H1 (cell line): ENCODE measurements around the gene PTK6. TPM values are rescaled to one million over a fixed set of nuclear protein-coding genes. Genes with fewer than 3 reads are reported as not detected.

Experiments
- CTCF ChIA-PET: fragments of 300-600 bp; sonication (Branson Sonifier 250); formaldehyde crosslinking; loops from one replicate; lab custom pipeline; 2021; ENCODE audit not compliant: partially characterized antibody; lab: Charles Lee
- POLR2A ChIA-PET: fragments of 300-600 bp; sonication (Branson Sonifier 250); formaldehyde crosslinking; loops from one replicate; lab custom pipeline; 2021; ENCODE audit warnings: inconsistent platforms; ENCODE audit not compliant: partially characterized antibody; lab: Charles Lee
- DNase-seq, 2 experiments: peaks; one replicate each; pipeline versions ENCODE4 v3.0.0 to v3.0.0-alpha.2; 2010 to 2022; ENCODE audit warnings: low spot score in 2 of 2, low read depth in 1 of 2, mixed read lengths in 1 of 2
- FAIRE-seq: peaks from 2 replicates; lab custom pipeline; 2011; peaks lifted over from hg19 to GRCh38; lab: Jason Lieb, UNC
- H2AFZ ChIP-seq: 2 replicates; pipeline ENCODE4 v1.8.1; 2012; ENCODE audit warnings: low read length, inconsistent platforms
- H2AK5ac ChIP-seq: 2 replicates; pipeline ENCODE4 v1.6.1; 2013; ENCODE audit warnings: low read depth, low read length
- H2BK120ac ChIP-seq: replicated peaks from 2 replicates; pipeline ENCODE3; 2013; ENCODE audit warnings: low read depth, low read length, inconsistent platforms
- H2BK12ac ChIP-seq: 2 replicates; pipeline ENCODE4 v1.6.1; 2013; ENCODE audit warnings: low read depth, low read length
- H2BK15ac ChIP-seq: 2 replicates; pipeline ENCODE4 v1.6.1; 2013; ENCODE audit warnings: low read length
- H2BK20ac ChIP-seq: 2 replicates; pipeline ENCODE4 v1.6.1; 2013; ENCODE audit warnings: low read length
- H2BK5ac ChIP-seq: 2 replicates; pipeline ENCODE4 v1.6.1; 2013; ENCODE audit warnings: low read depth, low read length
- H3K14ac ChIP-seq: 2 replicates; pipeline ENCODE4 v1.6.1; 2013; ENCODE audit warnings: inconsistent platforms; ENCODE audit not compliant: insufficient read length
- H3K18ac ChIP-seq: 2 replicates; pipeline ENCODE4 v1.6.1; 2013; ENCODE audit warnings: low read length; ENCODE audit errors: extremely low read depth
- H3K23ac ChIP-seq: 2 replicates; pipeline ENCODE4 v1.6.1; 2013; ENCODE audit warnings: inconsistent platforms; ENCODE audit not compliant: insufficient read length
- H3K23me2 ChIP-seq: 2 replicates; pipeline ENCODE4 v1.6.1; 2013; ENCODE audit warnings: low read depth, low read length
- H3K27ac ChIP-seq: 2 replicates; pipeline ENCODE4 v1.6.1; 2011; ENCODE audit warnings: low read depth, low read length, inconsistent platforms
- H3K27me3 ChIP-seq, 4 experiments: replicated peaks in 1 of 4; 1 replicate in 1 of 4; 2 replicates in 3 of 4; pipeline versions ENCODE4 v1.6.1 to v1.8.1; 2011 to 2013; ENCODE audit warnings: low read length in 3 of 4, mild to moderate bottlenecking in 3 of 4, inconsistent platforms in 2 of 4, mixed read lengths in 2 of 4, moderate library complexity in 1 of 4; ENCODE audit not compliant: control insufficient read depth in 3 of 4, insufficient read depth in 3 of 4; ENCODE audit errors: extremely low read depth in 1 of 4
- H3K36me3 ChIP-seq, 4 experiments: 2 replicates each; pipeline versions ENCODE4 v1.6.1 to v1.8.1; 2011 to 2013; ENCODE audit warnings: mild to moderate bottlenecking in 4 of 4, low read length in 3 of 4, moderate library complexity in 2 of 4, control low read depth in 1 of 4, inconsistent platforms in 1 of 4; ENCODE audit not compliant: insufficient read depth in 4 of 4, control insufficient read depth in 2 of 4
- H3K4ac ChIP-seq: replicated peaks from 2 replicates; pipeline ENCODE3; 2013; ENCODE audit warnings: low read length, low read depth, mixed read lengths, inconsistent platforms; ENCODE audit not compliant: insufficient read length
- H3K4me1 ChIP-seq, 4 experiments: replicated peaks in 1 of 4; 1 replicate in 1 of 4; 2 replicates in 3 of 4; pipeline versions ENCODE4 v1.6.1 to v1.8.1; 2011 to 2013; ENCODE audit warnings: low read length in 3 of 4, inconsistent platforms in 2 of 4, mixed read lengths in 1 of 4; ENCODE audit not compliant: insufficient read depth in 4 of 4, control insufficient read depth in 3 of 4
- H3K4me2 ChIP-seq, 2 experiments: 2 replicates each; pipeline versions ENCODE4 v1.6.1 to v1.8.1; 2011 to 2013; ENCODE audit warnings: low read depth in 2 of 2, low read length in 2 of 2, control low read depth in 1 of 2, inconsistent platforms in 1 of 2, mild to moderate bottlenecking in 1 of 2; ENCODE audit not compliant: insufficient read depth in 1 of 2
- H3K4me3 ChIP-seq, 4 experiments: fragments of 200-600, 300-600 bp in 1 of 4; sonication (generic), shearing (Covaris generic), sonication (Bioruptor Twin) in 1 of 4; 2 replicates each; pipeline versions ENCODE4 v1.5.1 to v1.8.1; 2011 to 2016; ENCODE audit warnings: low read length in 4 of 4, low read depth in 3 of 4, control low read depth in 2 of 4, inconsistent platforms in 2 of 4, mild to moderate bottlenecking in 2 of 4, mixed read lengths in 1 of 4, moderate library complexity in 1 of 4; ENCODE audit not compliant: insufficient read depth in 2 of 4; ENCODE audit errors: extremely low read depth in 1 of 4
- H3K56ac ChIP-seq: replicated peaks from 2 replicates; pipeline ENCODE3; 2013; ENCODE audit warnings: low read depth, mild to moderate bottlenecking, mixed read lengths, low read length, inconsistent platforms; ENCODE audit not compliant: insufficient read length
- H3K79me1 ChIP-seq: 2 replicates; pipeline ENCODE4 v1.6.1; 2013; ENCODE audit warnings: low read depth, low read length, control low read depth
- H3K79me2 ChIP-seq, 2 experiments: 2 replicates each; pipeline versions ENCODE4 v1.6.1 to v1.8.1; 2012 to 2013; ENCODE audit warnings: low read length in 2 of 2, mild to moderate bottlenecking in 2 of 2, inconsistent platforms in 1 of 2; ENCODE audit not compliant: insufficient read depth in 2 of 2, control insufficient read depth in 1 of 2
- H3K9ac ChIP-seq, 4 experiments: replicated peaks in 1 of 4; 1 replicate in 1 of 4; 2 replicates in 3 of 4; pipeline versions ENCODE4 v1.6.1 to v1.8.1; 2011 to 2013; ENCODE audit warnings: low read depth in 3 of 4, low read length in 3 of 4, control low read depth in 2 of 4, mild to moderate bottlenecking in 2 of 4, moderate library complexity in 2 of 4, inconsistent platforms in 1 of 4; ENCODE audit errors: extremely low read depth in 1 of 4
- H3K9me3 ChIP-seq, 2 experiments: 2 replicates each; pipeline versions ENCODE4 v1.6.1 to v1.8.1; 2012 to 2013; ENCODE audit warnings: mild to moderate bottlenecking in 2 of 2, moderate library complexity in 2 of 2, control low read depth in 1 of 2, inconsistent platforms in 1 of 2, low read depth in 1 of 2, low read length in 1 of 2, mixed read lengths in 1 of 2; ENCODE audit not compliant: insufficient read depth in 2 of 2
- H4K20me1 ChIP-seq, 2 experiments: replicated peaks in 1 of 2; 2 replicates each; pipeline versions ENCODE3 to v1.8.1; 2011 to 2013; ENCODE audit warnings: inconsistent platforms in 2 of 2, low read length in 2 of 2, mild to moderate bottlenecking in 1 of 2; ENCODE audit not compliant: insufficient read depth in 2 of 2, control insufficient read depth in 1 of 2
- H4K5ac ChIP-seq: 2 replicates; pipeline ENCODE4 v1.6.1; 2013; ENCODE audit warnings: low read length, low read depth, mixed read lengths, inconsistent platforms; ENCODE audit not compliant: insufficient read length
- H4K8ac ChIP-seq: 2 replicates; pipeline ENCODE4 v1.8.0; 2013; ENCODE audit warnings: mild to moderate bottlenecking, moderate library complexity, low read length, inconsistent platforms; ENCODE audit not compliant: insufficient read depth; ENCODE audit errors: extremely low read depth
- H4K91ac ChIP-seq: replicated peaks from 2 replicates; pipeline ENCODE3; 2013; ENCODE audit warnings: low read length, mixed read lengths, inconsistent platforms; ENCODE audit not compliant: insufficient read length
- BACH1 ChIP-seq: IDR thresholded peaks from 2 replicates; pipeline ENCODE4 v1.6.1; 2012; ENCODE audit warnings: low read length, improper control_type of control experiment
- BCL11A ChIP-seq, 2 experiments: IDR thresholded peaks; one replicate each; pipeline ENCODE4 v1.6.1; 2011; ENCODE audit warnings: low read depth in 2 of 2, low read length in 2 of 2, mild to moderate bottlenecking in 2 of 2
- CTBP2 ChIP-seq: IDR thresholded peaks from 2 replicates; pipeline ENCODE4 v1.7.0; 2011; ENCODE audit warnings: borderline replicate concordance, mild to moderate bottlenecking, moderate library complexity, mixed read lengths, low read length; ENCODE audit not compliant: insufficient read depth, insufficient read length
- HDAC2 ChIP-seq, 2 experiments: fragments of 300-600 bp in 1 of 2; sonication (generic) in 1 of 2; IDR thresholded peaks; 2 replicates each; pipeline ENCODE4 v1.6.1; 2011 to 2012; ENCODE audit warnings: low read depth in 2 of 2, low read length in 2 of 2, mild to moderate bottlenecking in 2 of 2, moderate library complexity in 2 of 2, borderline replicate concordance in 1 of 2, inconsistent platforms in 1 of 2
- NANOG ChIP-seq: IDR thresholded peaks from 2 replicates; pipeline ENCODE4 v1.6.1; 2011; ENCODE audit warnings: low read length, low read depth, mild to moderate bottlenecking, inconsistent platforms; ENCODE audit not compliant: insufficient read depth, poor library complexity, severe bottlenecking
- PHF8 ChIP-seq: fragments of 200-600 bp; sonication (generic); conservative IDR thresholded peaks from 2 replicates; pipeline ENCODE4 v1.7.1; 2012; ENCODE audit warnings: low read depth, mild to moderate bottlenecking, inconsistent platforms, low read length, moderate library complexity
- POLR2A ChIP-seq, 2 experiments: IDR thresholded peaks; 1 replicate in 1 of 2; 2 replicates in 1 of 2; pipeline ENCODE4 v1.6.1; 2011; ENCODE audit warnings: low read depth in 2 of 2, low read length in 2 of 2, mild to moderate bottlenecking in 2 of 2; ENCODE audit errors: control extremely low read depth in 1 of 2
- RXRA ChIP-seq: IDR thresholded peaks from 2 replicates; pipeline ENCODE4 v1.6.1; 2011; ENCODE audit warnings: low read depth, mild to moderate bottlenecking, low read length, moderate library complexity; ENCODE audit not compliant: insufficient read depth
- TAF7 ChIP-seq: optimal IDR thresholded peaks from 2 replicates; pipeline ENCODE3; 2011; ENCODE audit warnings: low read depth, mild to moderate bottlenecking, inconsistent platforms, low read length, moderate library complexity, borderline replicate concordance
- TBP ChIP-seq: IDR thresholded peaks from 2 replicates; pipeline ENCODE4 v1.6.1; 2011; ENCODE audit warnings: low read depth, low read length, improper control_type of control experiment
- WGBS, 2 experiments: shearing (Covaris generic) in 1 of 2; methylation state at CpG; one replicate each; pipeline versions ENCODE4 v1.1.6 to v1.1.7; 2013 to 2015; ENCODE audit warnings: low lambda C conversion rate in 2 of 2, mixed read lengths in 2 of 2, inconsistent platforms in 1 of 2, low coverage in 1 of 2, missing lambda C conversion rate in 1 of 2; ENCODE audit not compliant: insufficient replicate concordance in 2 of 2, insufficient coverage in 1 of 2, insufficient read length in 1 of 2; ENCODE audit errors: extremely low coverage in 1 of 2, missing lambda C conversion rate in 1 of 2; 5-methylcytosine and 5-hydroxymethylcytosine counted together
- polyA plus RNA-seq, 7 experiments: library from polyadenylated mRNA; depleted of rRNA in 3 of 7; stranded (reverse) in 5 of 7; unstranded in 2 of 7; fragments of >200 nt in 5 of 7; fragments of 200-250 nt in 2 of 7; gene quantifications; 1 replicate in 5 of 7; 2 replicates in 1 of 7; 4 replicates in 1 of 7; pipeline versions ENCODE4 v1.2.1 to v1.2.3, GENCODE V29; 2011 to 2013; ENCODE audit warnings: missing spikeins in 2 of 7, mixed read lengths in 2 of 7
- total RNA-seq: library from RNA; stranded (reverse); fragmentation: NEBNext Ultra II Directional; extraction: Animal tissue kit (Norgen Biotek cat#: 25700); gene quantifications from 2 replicates; pipeline ENCODE4 v1.2.1, GENCODE V29; 2021
- TF ChIP-seq, protein P1 (sequence below): IDR thresholded peaks from 2 replicates; pipeline ENCODE4 v1.6.1; 2012; ENCODE audit warnings: low read length, inconsistent platforms

Gene PTK6
- total and polyA plus RNA-seq, 2 of the 8 experiments (the other 6 are each of a cell fraction or from before 2014, with no cell fraction given): 0.12 to 0.19 TPM

DNA sequence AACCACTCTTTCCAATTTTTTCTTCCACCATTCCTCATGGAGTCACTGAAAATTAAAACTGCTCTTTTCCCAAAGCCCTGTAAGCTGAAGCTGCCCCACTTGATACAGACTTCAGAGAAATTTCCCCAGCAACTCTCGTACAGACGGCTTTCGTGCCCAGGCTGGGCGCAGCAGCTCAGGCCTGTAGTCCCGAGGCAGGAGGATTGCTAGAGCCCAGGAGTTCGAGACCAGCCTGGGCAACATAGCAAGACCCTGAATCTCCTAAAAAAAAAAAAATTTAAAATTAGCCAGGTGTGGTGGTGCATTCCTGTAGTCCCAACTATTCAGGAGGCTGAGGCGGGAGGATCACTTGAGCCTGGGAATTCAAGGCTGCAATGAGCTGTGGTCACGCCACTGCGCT lies 10.0 kb downstream of the PTK6 start:
- H2BK20ac ChIP-seq: no peak overlapping the region
- H3K14ac ChIP-seq: no peak overlapping the region
- no peak overlapping the region for H3K23ac ChIP-seq
- H3K4me2 ChIP-seq: no peak overlapping the region
- CTCF ChIA-PET: interaction anchor here (0.7 to 2.1 kb wide), 4 partner anchors 10 to 78 kb away, joined by 3 to 8 read pairs (median 4); partner anchors contain the start of gene PTK6
- H2BK12ac ChIP-seq: no peak overlapping the region
- H3K27me3 ChIP-seq: no peaks in the 10 kb centered on the region
- peaks cover 3 to 10% of the 10 kb centered on the region in 2 experiments for H4K20me1 ChIP-seq
- H3K9me3 ChIP-seq: no peaks in the 10 kb centered on the region
- no peak overlapping the region for H3K4ac ChIP-seq
- FAIRE-seq (no peak), DNase-seq (no peak)
- H2BK120ac ChIP-seq: no peak overlapping the region
- H3K79me1 ChIP-seq: peaks cover 7% of the 10 kb centered on the region; the same call in 1 of the 2 replicates
- POLR2A ChIA-PET: interaction anchor here (0.5 to 1.2 kb wide), 6 partner anchors 10 to 1255 kb away, joined by 3 read pairs; partner anchors contain the start of gene PTK6
- no peak overlapping the region for H2AFZ ChIP-seq
- no peak overlapping the region for H4K8ac ChIP-seq
- no peak overlapping the region for H4K5ac ChIP-seq
- peaks cover 3% of the 10 kb centered on the region; the same call in 1 of the 2 replicates for H3K23me2 ChIP-seq
- H2BK15ac ChIP-seq: no peak overlapping the region
- no peak overlapping the region for H3K9ac ChIP-seq
- H4K91ac ChIP-seq: no peak overlapping the region
- peaks cover 0 to 12% (median 0%) of the 10 kb centered on the region in 4 experiments; a peak in 2 of 8 replicates for H3K36me3 ChIP-seq
- H3K4me3 ChIP-seq: no peak overlapping the region
- no peak overlapping the region for H3K27ac ChIP-seq
- no peak overlapping the region for H2BK5ac ChIP-seq
- H3K79me2 ChIP-seq: no peaks in the 10 kb centered on the region; a peak in 1 of 4 replicates
- WGBS, 2 experiments: 95% methylated on average over 9 of the region's 9 CpGs; no CpG with 5 or more reads in 1 of the 2 experiments
- no peak overlapping the region for H2AK5ac ChIP-seq
- H3K56ac ChIP-seq: no peak overlapping the region
- no peak overlapping the region for H3K18ac ChIP-seq
- peaks cover 0 to 2% (median 1%) of the 10 kb centered on the region in 4 experiments; a peak in 2 of 7 replicates for H3K4me1 ChIP-seq
- TF ChIP-seq POLR2A (IDR thresholded peaks at IDR 0.05; ENCODE audit: control extremely low read depth in 1 of 2, low read depth in 2 of 2, low read length in 2 of 2) (no peak), RXRA (no peak), CTBP2 (no peak), HDAC2 (IDR thresholded peaks at IDR 0.05; ENCODE audit: borderline replicate concordance in 1 of 2, low read depth in 2 of 2, low read length in 2 of 2) (no peak), NANOG (no peak), TBP (no peak), TAF7 (no peak), PHF8 (no peak), BACH1 (no peak), BCL11A (IDR thresholded peaks at IDR 0.05; ENCODE audit: low read depth in 2 of 2, low read length in 2 of 2) (no peak)
- TF ChIP-seq, protein P1, sequence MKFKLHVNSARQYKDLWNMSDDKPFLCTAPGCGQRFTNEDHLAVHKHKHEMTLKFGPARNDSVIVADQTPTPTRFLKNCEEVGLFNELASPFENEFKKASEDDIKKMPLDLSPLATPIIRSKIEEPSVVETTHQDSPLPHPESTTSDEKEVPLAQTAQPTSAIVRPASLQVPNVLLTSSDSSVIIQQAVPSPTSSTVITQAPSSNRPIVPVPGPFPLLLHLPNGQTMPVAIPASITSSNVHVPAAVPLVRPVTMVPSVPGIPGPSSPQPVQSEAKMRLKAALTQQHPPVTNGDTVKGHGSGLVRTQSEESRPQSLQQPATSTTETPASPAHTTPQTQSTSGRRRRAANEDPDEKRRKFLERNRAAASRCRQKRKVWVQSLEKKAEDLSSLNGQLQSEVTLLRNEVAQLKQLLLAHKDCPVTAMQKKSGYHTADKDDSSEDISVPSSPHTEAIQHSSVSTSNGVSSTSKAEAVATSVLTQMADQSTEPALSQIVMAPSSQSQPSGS: no peak
